GM21723 (cell line): ENCODE measurements around the gene MAP7D2.

Source experiments
- ATAC-seq: cut with Tn5 transposase; IDR thresholded peaks from one replicate; pipeline ENCODE4 v1.9.1; 2021; ENCODE audit warnings: mild to moderate bottlenecking, moderate library complexity; ENCODE audit not compliant: unreplicated experiment

The MAP7D2 gene

GRCh38 chrX:20046223-20046622 is 70.5 kb downstream of the MAP7D2 start:
- ATAC-seq = no peak

- ATAC-seq = no peak
These were observed 74.5 kb downstream of the MAP7D2 start for GRCh38 chrX:20042221-20042620.

GRCh38 chrX:20038966-20039365 is 77.7 kb downstream of the MAP7D2 start:
- ATAC-seq = no peak

- no peak for ATAC-seq
These were observed 79.5 kb downstream of the MAP7D2 start for GRCh38 chrX:20037186-20037585.

GRCh38 chrX:20032201-20032600 is 84.5 kb downstream of the MAP7D2 start:
- no peak for ATAC-seq

- ATAC-seq = no peak
These were observed 87.0 kb downstream of the MAP7D2 start for GRCh38 chrX:20029728-20030127.

- ATAC-seq = no peak
These were observed 88.1 kb downstream of the MAP7D2 start for GRCh38 chrX:20028588-20028987.

- no peak for ATAC-seq
These were observed 90.4 kb downstream of the MAP7D2 start for GRCh38 chrX:20026278-20026677.

- ATAC-seq = no peak
These were observed 96.9 kb downstream of the MAP7D2 start for GRCh38 chrX:20019672-20020365.

GRCh38 chrX:20016616-20016945 is 100.1 kb downstream of the MAP7D2 start:
- ATAC-seq = no peak

GRCh38 chrX:20015945-20016615 is 100.6 kb downstream of the MAP7D2 start:
- ATAC-seq = no peak

GRCh38 chrX:20015422-20015821 is 101.3 kb downstream of the MAP7D2 start:
- ATAC-seq = no peak

GRCh38 chrX:20011608-20012007 is 105.1 kb downstream of the MAP7D2 start:
- no peak for ATAC-seq

GRCh38 chrX:20007962-20008622 is 108.6 kb downstream of the MAP7D2 start:
- no peak for ATAC-seq

GRCh38 chrX:20005883-20006282 is 110.8 kb downstream of the MAP7D2 start:
- no peak for ATAC-seq

- ATAC-seq = no peak
These were observed 115.1 kb downstream of the MAP7D2 start for GRCh38 chrX:20001588-20001987.

- no peak for ATAC-seq
These were observed 125.4 kb downstream of the MAP7D2 start for GRCh38 chrX:19991350-19991718.

GRCh38 chrX:19990556-19991349 is 126.0 kb downstream of the MAP7D2 start, which contains the start of gene BCLAF3:
Gene BCLAF3, minus strand, starts transcription at chrX:19991061. Its CDS starts 20,797 bp downstream, at chrX:19970264.
- peak; percentile 96 for ATAC-seq

- ATAC-seq = peak; percentile 26
These were observed 126.6 kb downstream of the MAP7D2 start for GRCh38 chrX:19990151-19990555.

- no peak for ATAC-seq
These were observed 128.9 kb downstream of the MAP7D2 start for GRCh38 chrX:19987856-19988255.

GRCh38 chrX:19986531-19986930 is 130.2 kb downstream of the MAP7D2 start:
- ATAC-seq = no peak
